Subcutaneous abdominal adipose tissue (tissue), 5 donors: ENCODE data around the gene ANKS1B.
A peak's percentile ranks its signal among the peaks of the same experiment; 100 is the strongest.

Experiments
- H3K27ac ChIP-seq: one replicate; pipeline ENCODE4 v1.7.0; 2013; ENCODE audit warnings: low read depth, mild to moderate bottlenecking, inconsistent platforms, low read length, moderate library complexity
- H3K27me3 ChIP-seq, 5 donors: one replicate each; pipeline ENCODE4 v1.7.0; 2013; ENCODE audit warnings: low read length in 5 of 5, inconsistent platforms in 1 of 5; ENCODE audit not compliant: control insufficient read depth in 5 of 5, insufficient read depth in 4 of 5
- H3K36me3 ChIP-seq, 5 donors: one replicate each; pipeline ENCODE4 v1.7.0; 2013; ENCODE audit warnings: low read length in 5 of 5; ENCODE audit not compliant: control insufficient read depth in 5 of 5, insufficient read depth in 5 of 5
- H3K4me1 ChIP-seq, 5 donors: one replicate each; pipeline ENCODE4 v1.7.0; 2013; ENCODE audit warnings: low read length in 5 of 5, mild to moderate bottlenecking in 3 of 5, moderate library complexity in 1 of 5; ENCODE audit not compliant: control insufficient read depth in 5 of 5, insufficient read depth in 5 of 5
- H3K4me3 ChIP-seq, 5 donors: one replicate each; pipeline ENCODE4 v1.7.0; 2013; ENCODE audit warnings: low read length in 5 of 5, low read depth in 1 of 5
- H3K9ac ChIP-seq, 5 donors: one replicate each; pipeline ENCODE4 v1.7.0; 2013; ENCODE audit warnings: low read length in 5 of 5, mild to moderate bottlenecking in 4 of 5, moderate library complexity in 3 of 5
- H3K9me3 ChIP-seq, 5 donors: one replicate each; pipeline ENCODE4 v1.7.0; 2013; ENCODE audit warnings: low read length in 5 of 5; ENCODE audit not compliant: control insufficient read depth in 5 of 5
- donor health status: healthy.
- donor health status: healthy.
- donor health status: healthy.
- donor health status: healthy.
- donor health status: healthy.

Gene ANKS1B

GRCh38 chr12:99771659-99772058 lies 213.1 kb downstream of the ANKS1B start:
- Histone ChIP-seq H3K4me1 (no peaks in the 10 kb centered on the region), H3K27me3 (no peaks in the 10 kb centered on the region), H3K27ac (no peak overlapping the region), H3K9ac (no peak overlapping the region), H3K9me3 (no peaks in the 10 kb centered on the region), H3K4me3 (no peak overlapping the region), H3K36me3 (no peaks in the 10 kb centered on the region)

DNA sequence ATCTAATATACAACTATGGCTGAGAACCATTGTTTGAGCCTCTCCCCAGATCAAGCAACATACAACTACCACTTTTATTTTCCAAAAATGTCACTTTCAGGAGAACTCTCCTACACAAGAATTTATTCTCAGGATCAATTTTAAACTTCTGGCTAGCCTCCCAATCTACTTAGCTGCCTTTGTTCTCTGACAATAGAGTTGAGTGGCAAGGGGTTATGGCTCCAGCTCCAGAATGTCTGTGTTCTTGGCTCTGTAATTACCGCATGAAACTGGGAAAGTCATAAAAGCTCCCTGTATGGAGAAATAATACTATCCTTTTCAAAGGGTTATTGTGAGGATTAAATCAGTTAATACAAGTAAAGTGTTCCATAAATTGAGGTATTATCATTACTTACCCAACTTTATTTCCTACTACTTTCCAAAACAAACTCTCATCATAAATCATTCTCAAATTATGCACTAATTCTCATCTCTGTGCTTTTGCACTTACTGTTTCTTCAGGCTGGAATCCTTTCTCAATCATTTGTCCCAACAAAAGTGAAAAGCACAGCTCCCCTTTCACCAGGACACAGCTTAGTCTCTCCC lies 215.2 kb downstream of the ANKS1B start:
- H3K27me3 ChIP-seq = no peaks in the 10 kb centered on the region
- no peaks in the 10 kb centered on the region for H3K36me3 ChIP-seq
- no peak overlapping the region for H3K9ac ChIP-seq
- H3K27ac ChIP-seq = no peak overlapping the region
- no peak overlapping the region for H3K4me3 ChIP-seq
- H3K4me1 ChIP-seq = no peaks in the 10 kb centered on the region
- H3K9me3 ChIP-seq = no peaks in the 10 kb centered on the region

DNA sequence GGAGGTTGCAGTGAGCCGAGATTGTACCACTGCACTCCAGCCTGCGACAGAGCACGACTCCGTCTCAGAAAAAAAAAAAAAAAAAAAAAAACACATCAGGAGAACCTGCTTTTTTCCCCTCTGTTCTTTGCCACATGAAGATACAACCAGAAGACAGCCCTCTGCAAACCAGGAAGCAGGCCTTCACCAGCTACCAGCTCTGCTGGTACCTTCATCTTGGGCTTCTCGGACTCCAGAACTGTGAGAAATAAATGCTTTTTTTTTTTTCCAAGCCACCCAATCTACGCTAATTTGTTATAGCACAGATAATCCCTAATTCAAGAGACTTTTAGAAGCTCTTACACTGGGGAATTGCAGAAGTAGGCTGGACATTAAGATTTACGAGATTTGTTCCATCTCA lies 216.0 kb downstream of the ANKS1B start:
- Histone ChIP-seq H3K9me3 (no peaks in the 10 kb centered on the region), H3K27ac (no peak overlapping the region), H3K36me3 (no peaks in the 10 kb centered on the region)

DNA sequence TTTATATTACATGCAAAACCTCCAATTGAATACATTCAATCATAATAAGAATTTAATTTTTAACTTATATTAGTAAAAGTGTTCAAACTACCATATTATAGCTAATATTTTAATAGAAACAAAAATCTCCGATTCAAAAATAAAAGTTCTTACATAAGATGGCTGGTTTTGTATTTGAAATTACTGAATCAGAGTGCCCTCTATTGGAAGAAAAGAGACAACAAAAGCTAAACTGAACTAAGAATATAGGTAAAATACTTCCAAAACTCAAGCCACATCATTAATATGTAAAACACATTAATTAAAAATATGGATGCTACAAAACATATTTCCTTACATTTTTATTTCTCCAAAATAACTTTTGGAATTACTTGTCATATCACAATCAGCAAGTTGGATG lies 216.9 kb downstream of the ANKS1B start:
- H3K4me3 ChIP-seq = peak overlapping the region in 1 of 5 donors; percentile 29
- no peaks in the 10 kb centered on the region for H3K9me3 ChIP-seq
- no peak overlapping the region for H3K9ac ChIP-seq

More for the DNA sequence above, 216.0 kb downstream of the ANKS1B start:
- no peaks in the 10 kb centered on the region for H3K4me1 ChIP-seq
- H3K4me3 ChIP-seq = no peak overlapping the region
- H3K9ac ChIP-seq = no peak overlapping the region
- H3K27me3 ChIP-seq = no peaks in the 10 kb centered on the region

GRCh38 chr12:99766408-99766807 lies 218.3 kb downstream of the ANKS1B start:
- Histone ChIP-seq H3K4me3 (no peak overlapping the region), H3K9ac (no peak overlapping the region), H3K27ac (no peak overlapping the region), H3K27me3 (no peaks in the 10 kb centered on the region), H3K36me3 (no peaks in the 10 kb centered on the region), H3K9me3 (no peaks in the 10 kb centered on the region), H3K4me1 (no peaks in the 10 kb centered on the region)

More for the DNA sequence above, 216.9 kb downstream of the ANKS1B start:
- Histone ChIP-seq H3K36me3 (no peaks in the 10 kb centered on the region), H3K4me1 (no peaks in the 10 kb centered on the region), H3K27ac (no peak overlapping the region), H3K27me3 (no peaks in the 10 kb centered on the region)

DNA sequence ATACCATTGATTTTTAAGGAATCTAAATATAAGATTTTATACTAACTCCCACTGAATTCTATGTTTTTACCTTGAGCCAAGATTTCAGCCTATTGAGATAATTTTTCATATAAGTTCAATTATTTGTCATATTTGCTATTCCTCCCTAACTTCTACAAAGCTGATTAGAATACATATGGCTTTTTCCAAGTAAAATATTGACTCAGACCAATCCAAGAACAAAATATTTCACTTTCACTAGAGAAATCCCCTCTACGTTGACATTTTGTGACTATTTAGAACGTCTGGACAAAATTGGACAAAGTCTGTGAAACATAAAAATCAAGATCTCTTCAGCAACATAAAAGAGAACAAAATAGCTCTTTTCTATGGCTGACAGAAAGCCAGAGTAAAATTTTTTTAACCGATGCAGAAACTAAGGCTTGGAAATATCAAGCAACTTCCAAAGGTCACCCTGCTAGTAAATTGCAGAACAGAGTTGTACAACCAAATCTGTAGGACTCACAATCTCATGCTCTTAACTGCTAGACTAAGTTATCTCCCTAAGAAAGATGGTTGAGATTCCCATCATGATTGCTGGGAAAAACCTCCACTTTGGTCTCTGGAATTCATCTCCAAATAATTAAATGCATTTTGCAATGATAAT lies 219.1 kb downstream of the ANKS1B start:
- Histone ChIP-seq H3K9ac (no peak overlapping the region), H3K9me3 (no peaks in the 10 kb centered on the region), H3K4me3 (no peak overlapping the region), H3K27me3 (no peaks in the 10 kb centered on the region), H3K27ac (no peak overlapping the region), H3K4me1 (no peaks in the 10 kb centered on the region), H3K36me3 (no peaks in the 10 kb centered on the region)

GRCh38 chr12:99759444-99759843 lies 225.3 kb downstream of the ANKS1B start:
- Histone ChIP-seq H3K4me1 (no peaks in the 10 kb centered on the region), H3K4me3 (no peak overlapping the region), H3K36me3 (no peaks in the 10 kb centered on the region), H3K27me3 (no peaks in the 10 kb centered on the region), H3K27ac (no peak overlapping the region), H3K9me3 (peaks cover 0 to 3% (median 0%) of the 10 kb centered on the region in 5 donors), H3K9ac (no peak overlapping the region)

GRCh38 chr12:99758997-99759396 lies 225.7 kb downstream of the ANKS1B start:
- no peak overlapping the region for H3K27ac ChIP-seq
- no peaks in the 10 kb centered on the region for H3K4me1 ChIP-seq
- no peak overlapping the region for H3K4me3 ChIP-seq
- peaks cover 0 to 7% (median 0%) of the 10 kb centered on the region in 5 donors for H3K9me3 ChIP-seq
- H3K27me3 ChIP-seq = no peaks in the 10 kb centered on the region
- no peak overlapping the region for H3K9ac ChIP-seq
- no peaks in the 10 kb centered on the region for H3K36me3 ChIP-seq

DNA sequence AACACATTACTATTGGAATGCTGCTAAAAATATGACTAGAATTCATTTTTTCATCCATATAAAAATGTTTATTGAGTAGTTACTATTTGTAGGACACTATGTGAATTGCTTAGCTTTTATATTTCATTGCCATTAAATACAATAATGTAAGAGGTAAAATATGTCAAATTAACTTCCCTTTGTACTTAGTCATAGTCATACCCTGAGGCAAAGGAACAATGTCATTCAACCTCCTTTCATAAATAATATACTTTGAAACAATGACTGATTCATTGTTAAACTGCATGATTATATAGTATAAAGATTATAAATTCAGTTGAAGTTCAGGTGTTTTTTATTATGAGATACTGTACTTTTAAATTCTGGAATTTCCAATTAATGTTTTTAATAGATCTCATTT lies 232.0 kb downstream of the ANKS1B start:
- Histone ChIP-seq H3K9me3 (peaks cover 0 to 12% (median 0%) of the 10 kb centered on the region in 5 donors), H3K27ac (no peak overlapping the region), H3K36me3 (no peaks in the 10 kb centered on the region), H3K4me3 (no peak overlapping the region), H3K27me3 (no peaks in the 10 kb centered on the region), H3K9ac (no peak overlapping the region), H3K4me1 (no peaks in the 10 kb centered on the region)

DNA sequence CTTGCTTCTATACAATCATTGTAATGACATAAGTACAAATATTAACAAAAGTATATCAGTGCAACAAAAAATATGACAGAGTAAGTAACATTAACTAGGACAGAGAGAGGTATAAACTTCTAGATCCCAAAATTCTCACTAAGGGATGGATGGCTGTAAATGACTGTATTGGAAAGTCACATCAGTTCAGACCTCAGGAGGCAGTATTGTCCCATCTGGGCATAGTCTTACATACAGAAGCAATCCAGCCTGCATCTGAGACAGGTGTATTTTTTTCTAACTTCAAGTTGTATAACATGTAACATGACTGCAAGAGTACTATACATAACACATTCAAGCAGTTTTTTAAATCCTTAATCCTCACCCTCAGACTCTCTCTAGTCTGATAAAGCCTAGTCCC lies 238.2 kb downstream of the ANKS1B start:
- H3K4me1 ChIP-seq = no peaks in the 10 kb centered on the region
- no peaks in the 10 kb centered on the region for H3K36me3 ChIP-seq
- no peak overlapping the region for H3K4me3 ChIP-seq
- H3K27ac ChIP-seq = no peak overlapping the region
- no peaks in the 10 kb centered on the region for H3K27me3 ChIP-seq
- H3K9me3 ChIP-seq = no peaks in the 10 kb centered on the region
- no peak overlapping the region for H3K9ac ChIP-seq
